GM18505 (cell line): Measurements from ENCODE around the gene HRAS.
A peak's percentile ranks its signal among the peaks of the same experiment; 100 is the strongest.

Experiments used
- ATAC-seq: cut with Tn5 transposase; IDR thresholded peaks from one replicate; pipeline ENCODE4 v1.9.1; 2021; ENCODE audit not compliant: unreplicated experiment
- POLR2A ChIP-seq: IDR thresholded peaks from 4 replicates; pipeline ENCODE4 v1.6.1; 2011; ENCODE audit warnings: borderline replicate concordance; ENCODE audit not compliant: insufficient read depth, insufficient read length; ENCODE audit errors: extremely low read depth

Gene HRAS

GRCh38 chr11:561148-562003, 26.0 kb upstream of the HRAS start:
- peak; percentile 23 for ATAC-seq
- no peak for TF ChIP-seq POLR2A

- peak; percentile 71 for ATAC-seq
- TF ChIP-seq POLR2A, result peak; percentile 81
Observed at GRCh38 chr11:560305-561147, 25.1 kb upstream of the HRAS start, which contains the start of the genes LMNTD2 and RASSF7. Gene LMNTD2 (minus strand): TSS chr11:560738. CDS start chr11:560716, 22 bp downstream. Gene RASSF7 (plus strand): TSS chr11:560970. CDS start chr11:561769, 799 bp downstream.

GRCh38 chr11:559712-560304, 24.4 kb upstream of the HRAS start:
- TF ChIP-seq POLR2A, result no peak
- no peak for ATAC-seq

GRCh38 chr11:559020-559620, 23.7 kb upstream of the HRAS start:
- TF ChIP-seq POLR2A, result no peak

GRCh38 chr11:558503-558902, 23.1 kb upstream of the HRAS start:
- TF ChIP-seq POLR2A, result no peak
- ATAC-seq, result no peak

More at GRCh38 chr11:559020-559620, 23.7 kb upstream of the HRAS start:
- ATAC-seq, result no peak

GRCh38 chr11:557328-558132, 22.2 kb upstream of the HRAS start:
- TF ChIP-seq POLR2A, result no peak
- no peak for ATAC-seq

GRCh38 chr11:556662-557256, 21.4 kb upstream of the HRAS start:
- TF ChIP-seq POLR2A, result no peak
- no peak for ATAC-seq

GRCh38 chr11:555780-556661, 20.6 kb upstream of the HRAS start:
- ATAC-seq, result no peak

GRCh38 chr11:555227-555779, 19.9 kb upstream of the HRAS start:
- no peak for TF ChIP-seq POLR2A
- ATAC-seq, result no peak

More at GRCh38 chr11:555780-556661, 20.6 kb upstream of the HRAS start:
- TF ChIP-seq POLR2A, result no peak

GRCh38 chr11:554428-555226, 19.3 kb upstream of the HRAS start:
- ATAC-seq, result peak; percentile 44
- no peak for TF ChIP-seq POLR2A
